GM12801 (cell line): ENCODE measurements around the gene PAPOLA.

Source experiments
- CTCF ChIP-seq: IDR thresholded peaks from one replicate; pipeline ENCODE4 v1.5.1; 2011; ENCODE audit warnings: control low read depth; ENCODE audit not compliant: insufficient read length; ENCODE audit errors: extremely low read depth

Gene PAPOLA

GRCh38 chr14:96501740-96502620 is at the start of gene PAPOLA:
TSS of gene PAPOLA (plus strand) at chr14:96502382. CDS start at chr14:96502593, 211 bp downstream.
- TF ChIP-seq CTCF, result no peak

DNA sequence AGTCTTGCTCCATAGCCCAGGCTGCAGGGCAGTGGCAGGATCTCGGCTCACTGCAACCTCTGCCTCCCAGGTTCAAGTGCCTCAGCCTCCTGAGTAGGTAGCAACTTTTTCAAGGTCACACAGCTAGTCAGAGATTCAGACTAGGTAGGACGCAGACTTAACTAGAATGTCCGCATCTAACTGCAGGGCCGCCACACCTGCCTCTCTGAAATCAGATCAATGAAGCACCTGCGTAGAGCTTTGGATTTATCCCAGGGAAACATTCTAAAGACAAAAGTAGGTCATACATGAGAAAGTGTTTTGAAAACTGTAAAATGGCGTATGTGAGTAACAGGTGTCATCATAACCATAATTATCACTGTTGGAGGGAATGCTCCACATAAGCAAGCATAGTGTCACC is 49.5 kb upstream of the PAPOLA start:
- no peak for TF ChIP-seq CTCF

GRCh38 chr14:96455588-96455987 is 46.6 kb upstream of the PAPOLA start:
- no peak for TF ChIP-seq CTCF

- no peak for TF ChIP-seq CTCF
These were observed 42.3 kb upstream of the PAPOLA start for GRCh38 chr14:96459851-96460250.

DNA sequence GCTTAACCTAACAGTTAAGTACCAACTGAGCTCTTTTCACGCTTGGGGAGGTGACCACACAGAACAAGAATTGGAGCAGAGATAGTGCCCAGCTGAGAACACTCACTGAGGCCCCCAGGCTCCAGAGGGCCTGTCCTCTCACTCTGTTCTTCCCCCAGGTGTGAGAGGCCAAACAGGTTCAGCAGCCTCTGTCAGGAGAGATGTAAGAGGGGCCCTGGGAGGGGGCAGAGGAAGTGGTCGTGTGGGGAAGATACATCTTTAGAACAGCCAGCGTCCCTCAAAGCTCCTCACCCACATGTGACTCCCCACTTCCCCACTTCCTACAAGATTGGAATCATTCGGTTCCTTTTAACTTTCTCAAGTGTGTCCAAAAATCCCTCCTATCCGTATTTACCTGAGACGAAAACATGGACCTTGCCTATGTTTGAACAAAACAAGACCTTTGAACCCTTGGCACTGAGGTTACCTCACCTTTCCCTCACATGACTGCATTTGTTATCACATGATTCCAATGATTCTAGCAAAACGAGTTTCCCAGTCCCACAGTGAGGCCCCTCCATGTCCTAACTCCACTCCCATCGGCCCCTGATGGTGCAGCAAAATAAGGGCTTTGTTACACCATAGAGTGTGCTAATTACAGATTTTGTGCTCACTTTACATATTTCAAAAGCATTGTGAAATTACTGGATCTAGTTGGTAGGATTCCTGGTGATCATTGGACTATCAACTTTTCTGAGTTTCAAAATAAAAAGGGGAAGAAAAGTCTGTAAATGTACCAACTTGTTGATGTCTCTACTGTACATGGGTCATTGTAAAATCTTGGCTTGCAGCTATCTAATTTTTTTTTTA is 40.0 kb upstream of the PAPOLA start:
- no peak for TF ChIP-seq CTCF

DNA sequence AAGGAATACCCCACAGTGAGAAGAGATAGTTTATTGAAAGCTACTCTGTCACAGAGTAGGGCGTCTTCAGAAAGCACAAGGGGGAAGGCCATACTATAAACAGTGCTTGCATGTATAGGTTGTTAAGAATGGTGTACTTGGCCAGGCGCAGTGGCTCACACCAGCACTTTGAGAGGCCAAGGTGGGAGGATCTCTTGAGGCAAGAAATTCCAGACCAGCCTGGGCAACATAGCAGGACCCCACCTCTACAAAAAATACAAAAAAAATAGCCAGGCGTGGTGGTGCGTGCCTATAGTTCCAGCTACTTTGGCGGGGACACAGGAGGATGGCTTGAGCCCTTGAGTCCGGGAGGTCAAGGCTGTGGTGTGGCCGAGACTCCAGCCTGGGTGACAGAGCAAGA is 38.0 kb upstream of the PAPOLA start:
- no peak for TF ChIP-seq CTCF

- TF ChIP-seq CTCF, result no peak
These were observed 35.3 kb upstream of the PAPOLA start for GRCh38 chr14:96466918-96467317.
